NCI-H2171 (cell line): Measurements from ENCODE around the gene AKT1S1.
A peak's percentile ranks its signal among the peaks of the same experiment; 100 is the strongest.

ENCODE experiments used
- DNase-seq: peaks from one replicate; lab custom pipeline; 2025; lab: John Stamatoyannopoulos, UW

AKT1S1 gene

DNA sequence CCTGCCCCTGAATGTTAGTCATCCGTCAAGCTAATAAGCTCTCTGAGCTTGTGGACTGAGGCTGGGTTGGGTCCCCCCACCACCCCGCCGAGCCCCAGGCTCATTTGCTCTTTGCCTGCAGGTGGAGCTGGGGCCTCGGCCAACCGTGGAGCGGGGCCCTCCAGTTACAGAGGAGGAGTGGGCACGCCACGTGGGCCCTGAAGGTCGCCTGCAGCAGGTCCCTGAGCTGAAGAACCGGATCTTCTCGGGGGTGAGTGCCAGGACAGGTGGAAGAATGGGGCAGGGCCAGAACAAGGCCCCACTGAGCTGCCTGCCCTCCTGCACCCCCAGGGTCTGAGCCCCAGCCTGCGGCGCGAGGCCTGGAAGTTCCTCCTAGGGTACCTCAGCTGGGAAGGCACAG, 5.5 kb upstream of the AKT1S1 start:
- no peak for DNase-seq

GRCh38 chr19:49881672-49882394, 4.7 kb upstream of the AKT1S1 start:
- DNase-seq = no peak

GRCh38 chr19:49881186-49881585, 4.0 kb upstream of the AKT1S1 start:
- DNase-seq = no peak

DNA sequence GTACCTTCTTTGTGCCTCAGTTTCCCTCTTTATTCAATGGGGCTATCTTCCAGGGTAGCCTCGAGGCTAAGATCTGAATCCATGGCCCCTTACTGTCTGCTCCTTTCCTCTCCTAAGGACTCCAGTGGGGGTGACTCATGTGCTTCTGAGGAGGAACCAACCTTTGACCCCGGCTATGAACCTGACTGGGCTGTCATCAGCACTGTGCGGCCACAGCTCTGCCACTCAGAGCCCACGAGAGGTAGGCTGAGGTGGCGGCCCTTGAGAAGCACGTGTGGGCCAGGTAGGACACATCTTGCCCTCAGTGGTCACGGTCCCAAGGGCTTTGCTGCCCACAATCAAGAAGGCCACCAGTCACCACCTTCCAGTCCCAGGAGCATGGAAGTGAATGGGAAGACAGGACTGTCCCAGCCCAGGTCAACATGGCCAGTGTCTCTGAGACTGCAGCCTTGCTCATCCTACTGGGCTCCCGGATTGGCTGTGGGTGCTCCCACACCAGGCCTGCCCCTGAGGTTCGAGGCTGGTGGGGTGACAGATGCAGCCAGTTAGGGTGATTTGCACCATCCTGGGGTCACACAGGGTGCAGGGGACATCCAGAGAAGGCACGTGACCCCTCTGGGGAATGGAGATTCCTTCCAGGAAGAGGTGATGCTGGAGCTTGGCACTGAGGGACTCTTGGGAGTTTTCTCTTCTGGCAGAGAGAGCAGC, 3.2 kb upstream of the AKT1S1 start:
- no peak for DNase-seq

DNA sequence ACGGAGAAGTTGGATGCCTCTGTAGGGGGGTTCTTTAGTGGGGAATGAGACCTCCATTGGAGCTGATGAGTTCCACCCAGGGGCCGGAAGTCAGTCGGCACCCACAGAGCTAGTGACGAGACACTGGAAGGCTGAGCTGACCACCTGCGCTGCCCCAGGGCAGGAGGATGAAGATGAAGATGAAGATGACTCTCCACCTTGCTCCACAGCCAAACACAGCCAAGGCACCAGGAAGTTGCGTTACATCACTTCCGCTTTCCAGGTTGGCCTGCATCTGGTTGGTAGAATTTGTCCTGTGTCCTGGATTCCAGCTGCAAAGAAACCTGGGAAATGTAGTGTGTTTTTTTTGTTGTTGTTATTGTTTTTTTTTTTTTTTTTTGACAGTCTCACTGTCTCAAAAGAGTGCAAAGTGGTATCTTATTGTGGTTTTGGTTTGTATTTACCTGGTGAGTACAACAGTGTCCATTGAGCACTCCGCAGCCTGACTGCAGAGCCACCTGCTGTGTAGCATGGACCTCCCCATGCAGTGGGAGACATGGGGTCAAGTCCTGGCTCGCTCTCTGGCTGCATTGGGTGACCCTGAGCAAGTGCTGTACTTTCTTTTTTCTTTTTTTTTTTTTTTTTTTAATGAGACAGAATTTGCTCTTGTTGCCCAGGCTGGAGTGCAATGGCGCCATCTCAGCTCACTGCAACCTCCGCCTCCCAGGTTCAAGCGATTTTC, 2.2 kb upstream of the AKT1S1 start:
- no peak for DNase-seq

DNA sequence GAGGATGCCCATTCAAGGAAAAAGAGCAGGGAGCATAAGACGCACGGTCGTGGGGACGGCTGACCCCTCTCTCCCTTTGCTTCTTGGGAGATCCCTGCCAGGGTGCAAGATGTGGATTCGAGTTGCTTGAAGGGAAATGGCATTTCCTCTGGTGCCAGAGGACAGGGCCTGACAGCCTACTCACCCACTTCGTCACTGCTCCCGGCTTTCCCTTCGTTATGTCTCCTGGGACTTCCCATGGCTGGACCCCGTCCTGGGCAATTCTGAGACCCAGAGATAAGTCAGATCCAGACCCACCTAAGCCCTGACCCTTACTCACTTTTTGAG, 1.6 kb upstream of the AKT1S1 start:
- no peak for DNase-seq

DNA sequence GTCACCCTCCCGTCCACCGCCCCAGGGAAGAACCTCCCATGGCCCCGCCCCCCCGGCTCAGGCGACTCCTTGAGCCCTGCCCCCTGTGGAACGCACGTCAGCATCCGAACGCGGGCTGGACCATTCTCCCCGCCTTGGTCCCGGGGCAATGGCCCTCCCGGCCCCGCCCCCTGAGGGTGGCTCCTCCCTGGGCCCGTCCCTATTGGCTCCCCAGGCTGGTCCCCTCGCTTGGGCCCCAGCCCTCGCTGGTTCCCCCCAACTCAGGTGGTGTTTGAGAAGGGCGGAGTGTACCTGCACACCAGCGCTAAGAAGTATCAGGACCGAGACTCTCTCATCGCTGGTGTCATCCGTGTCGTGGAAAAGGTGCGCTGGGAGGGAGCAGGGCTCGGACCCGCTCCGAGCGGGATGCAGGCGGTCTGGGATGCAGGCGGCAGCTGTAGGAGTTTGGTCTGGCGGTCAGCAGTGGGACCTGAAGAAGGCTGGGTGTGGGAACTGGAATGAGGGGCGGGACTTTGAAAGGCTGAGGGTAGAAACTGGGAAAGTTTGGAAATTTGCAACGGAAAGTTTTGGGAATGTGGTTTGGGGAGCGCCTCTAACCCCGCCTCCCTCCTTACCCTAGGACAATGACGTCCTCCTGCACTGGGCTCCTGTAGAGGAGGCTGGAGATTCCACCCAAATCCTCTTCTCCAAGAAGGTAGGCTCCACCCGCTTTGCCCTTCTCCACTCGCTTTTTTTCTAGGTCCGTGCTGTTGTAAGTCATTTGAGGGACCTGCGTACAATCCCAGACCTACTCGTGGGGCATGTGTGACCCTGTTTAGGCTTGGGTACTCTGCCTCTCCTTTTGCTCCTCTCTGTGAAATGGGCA, 956 bp upstream of the AKT1S1 start:
- DNase-seq = peak; percentile 97

GRCh38 chr19:49876422-49877019, 634 bp downstream of the AKT1S1 start:
- peak; percentile 97 for DNase-seq

GRCh38 chr19:49875857-49876421, 1.2 kb downstream of the AKT1S1 start:
- peak; percentile 46 for DNase-seq

DNA sequence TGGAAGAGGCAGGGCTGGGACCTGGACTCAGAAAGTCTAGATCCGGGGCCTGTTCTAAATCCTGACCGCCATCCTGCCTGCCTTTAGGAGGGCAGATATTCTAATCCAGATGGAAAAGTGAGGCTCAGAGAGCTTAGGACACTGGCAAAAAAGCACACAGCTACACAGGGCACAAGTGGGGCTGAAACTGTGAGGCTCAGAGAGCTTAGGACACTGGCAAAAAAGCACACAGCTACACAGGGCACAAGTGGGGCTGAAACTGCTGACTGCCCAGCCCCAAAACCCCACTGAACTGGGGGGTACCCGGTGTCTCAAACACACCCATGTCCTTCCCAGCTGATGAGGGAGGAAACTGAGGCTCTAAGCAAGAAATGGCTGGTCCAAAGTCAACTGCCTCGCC, 2.0 kb downstream of the AKT1S1 start:
- DNase-seq = no peak

GRCh38 chr19:49874503-49875157, 2.5 kb downstream of the AKT1S1 start:
- DNase-seq = no peak

DNA sequence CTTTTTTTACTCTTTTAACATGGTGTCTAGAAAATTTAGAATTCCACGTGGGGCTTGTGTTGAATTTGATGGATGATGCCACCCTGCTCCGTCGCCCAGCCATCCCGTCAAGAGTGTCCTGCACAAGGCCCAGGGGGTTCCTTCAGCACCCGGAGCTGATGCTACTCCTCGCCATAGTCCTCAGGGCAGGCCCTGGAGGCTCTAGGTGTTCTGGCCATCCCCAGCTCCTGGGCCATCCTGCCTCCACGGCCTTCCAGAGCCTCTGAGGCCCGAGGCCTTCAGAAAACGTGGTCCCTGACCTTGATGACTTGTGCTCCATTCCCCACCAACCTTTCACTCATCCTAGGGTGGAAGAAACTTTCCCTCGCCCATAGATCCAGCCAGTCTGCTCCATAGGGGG, 3.3 kb downstream of the AKT1S1 start:
- DNase-seq = no peak

- no peak for DNase-seq
Observed at GRCh38 chr19:49873129-49873521, 4.0 kb downstream of the AKT1S1 start.

DNA sequence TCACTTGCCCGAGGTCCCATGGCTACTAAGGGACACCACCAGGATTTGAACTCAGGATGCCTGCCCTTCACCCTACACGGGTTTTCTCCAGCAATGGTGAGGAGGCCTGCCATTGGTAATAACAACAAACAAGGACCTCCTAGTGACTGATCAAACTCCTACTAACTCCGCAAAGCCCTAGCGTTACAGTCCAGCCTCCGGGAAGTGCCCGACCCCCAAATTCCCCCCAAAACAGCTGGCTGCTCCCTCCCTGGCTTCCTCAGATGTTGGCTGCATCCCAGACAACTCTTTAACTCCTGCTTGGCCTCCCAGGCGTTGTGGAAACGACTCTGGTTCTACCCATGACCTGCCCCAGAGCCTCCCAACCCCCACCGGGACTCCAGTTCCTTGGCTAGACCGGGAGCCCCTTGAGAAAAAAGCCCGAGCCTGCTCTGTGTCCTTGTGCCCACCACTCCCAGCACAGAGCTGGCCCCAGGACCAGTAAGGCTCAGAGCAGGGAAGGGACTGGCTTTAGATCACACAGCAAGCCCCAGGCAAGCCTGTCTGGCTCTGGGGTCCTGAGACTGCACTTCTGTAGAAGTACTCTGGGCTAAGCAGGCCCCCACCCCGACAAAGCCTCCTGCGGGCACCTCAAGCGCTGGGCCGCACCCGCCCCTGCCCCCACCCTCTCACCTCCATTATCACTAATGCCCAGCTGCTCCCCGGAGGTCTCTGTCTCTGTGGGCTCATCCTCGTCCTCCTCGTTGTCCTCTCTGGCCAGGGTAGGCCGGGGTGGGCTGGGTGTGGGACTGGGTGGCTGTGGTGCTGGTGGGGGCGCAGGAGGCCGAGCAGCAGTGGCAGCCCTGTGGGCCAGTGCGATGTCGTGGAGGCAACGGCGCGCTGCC, 4.7 kb downstream of the AKT1S1 start:
- DNase-seq = no peak

DNA sequence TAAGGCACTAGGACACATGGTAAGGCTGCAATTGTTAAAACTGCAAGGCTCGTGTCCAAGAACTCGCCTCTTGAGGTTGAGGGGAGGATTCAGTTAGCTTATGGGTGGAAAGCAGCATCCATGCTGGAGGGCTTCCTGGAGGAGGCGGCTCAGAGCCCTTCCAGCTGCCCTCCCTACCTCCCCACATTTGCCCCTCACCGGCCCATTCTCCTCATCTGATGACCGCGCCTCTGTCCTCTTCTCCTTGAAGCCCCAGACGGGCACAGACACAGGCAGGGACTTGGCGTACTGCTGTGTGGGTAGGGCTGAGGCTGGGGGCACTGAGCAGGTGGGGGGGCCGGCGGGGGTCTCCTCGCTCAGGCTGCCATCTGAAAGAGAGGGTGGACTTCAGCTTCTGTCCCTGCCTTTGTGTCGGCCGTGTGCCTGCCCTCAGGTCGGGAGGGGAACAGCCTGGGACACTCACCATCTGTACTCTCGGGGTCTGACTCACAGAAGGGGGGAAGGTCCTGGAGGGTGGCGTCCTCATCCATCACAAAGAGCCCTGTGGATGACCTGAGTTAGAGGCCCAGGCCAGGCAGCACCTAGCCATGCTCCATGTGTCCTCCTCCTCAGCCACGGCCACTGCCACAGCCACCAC, 5.7 kb downstream of the AKT1S1 start:
- no peak for DNase-seq

- no peak for DNase-seq
Observed at GRCh38 chr19:49870309-49870901, 6.8 kb downstream of the AKT1S1 start.

DNA sequence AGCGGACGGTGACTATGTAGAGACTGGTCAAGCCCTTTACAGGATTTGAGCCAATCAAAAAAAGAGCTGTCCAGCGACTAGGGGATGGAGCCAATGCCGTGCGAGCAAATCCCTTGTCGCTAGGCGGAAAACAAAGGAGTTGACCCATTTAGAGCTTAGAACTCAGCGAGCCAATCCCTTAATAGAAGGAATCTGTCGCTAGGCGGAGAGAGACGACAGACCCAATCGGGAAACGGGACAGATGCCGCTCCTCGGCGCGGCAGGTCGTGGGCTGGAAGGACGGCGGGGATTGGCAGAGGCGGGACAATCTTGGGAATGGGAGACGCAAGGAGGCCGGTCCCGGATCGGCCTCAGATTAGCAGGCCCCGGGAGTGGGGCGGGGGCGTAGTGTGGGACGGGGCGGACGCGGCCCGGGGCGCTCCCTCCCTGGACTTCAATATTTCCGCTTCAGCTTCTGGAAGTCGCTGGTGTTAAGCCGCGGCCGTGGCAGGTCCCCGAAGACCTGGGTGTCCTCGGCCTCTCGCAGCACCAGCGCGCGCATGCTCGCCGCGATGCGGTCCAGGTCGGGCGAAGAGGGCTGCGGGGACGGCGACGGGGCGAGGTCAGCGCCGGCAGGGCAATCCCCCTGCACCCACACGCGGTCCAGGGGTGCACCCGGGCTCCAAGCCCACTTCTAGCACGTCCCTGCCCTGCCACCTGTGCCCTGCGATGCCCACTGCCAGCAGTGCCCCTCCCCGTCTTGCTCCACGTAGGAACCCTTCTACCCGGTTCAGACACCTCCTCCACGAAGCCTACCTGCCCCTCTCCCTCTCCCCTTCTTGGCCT, 7.5 kb downstream of the AKT1S1 start:
- DNase-seq = peak; percentile 98

- no peak for DNase-seq
Observed at GRCh38 chr19:49869009-49869483, 8.1 kb downstream of the AKT1S1 start.
